K562 (cell line): ENCODE data around the gene USP14. TPM values are rescaled to one million over a fixed set of nuclear protein-coding genes. Genes with fewer than 3 reads are reported as not detected.

Experiments used
- CBX5 ChIP-seq: IDR thresholded peaks from 2 replicates; pipeline ENCODE4 v1.6.1; 2014; ENCODE audit warnings: low read depth, borderline replicate concordance
- CC2D1A ChIP-seq: fragments of 450-650 bp; IDR thresholded peaks from 2 replicates; pipeline ENCODE4 v1.6.1; 2017; ENCODE audit warnings: mild to moderate bottlenecking
- FOXJ3 ChIP-seq: sonication (generic); formaldehyde crosslinking; IDR thresholded peaks from 2 replicates; pipeline ENCODE4 v1.4.0; 2020; ENCODE audit warnings: mild to moderate bottlenecking, missing genetic modification reagents
- HNRNPL ChIP-seq: fragments of 200-400 bp; formaldehyde crosslinking; IDR thresholded peaks from 2 replicates; pipeline ENCODE4 v1.6.1; 2017; ENCODE audit warnings: low read depth, mild to moderate bottlenecking, low read length
- HNRNPUL1 ChIP-seq: fragments of 200-400 bp; formaldehyde crosslinking; IDR thresholded peaks from 2 replicates; pipeline ENCODE4 v1.6.1; 2017; ENCODE audit warnings: low read length
- NFYB ChIP-seq: IDR thresholded peaks from 2 replicates; pipeline ENCODE4 v1.6.1; 2011; ENCODE audit warnings: mild to moderate bottlenecking, moderate library complexity; ENCODE audit not compliant: insufficient read length; ENCODE audit errors: extremely low read depth
- POLR2B ChIP-seq: fragments of 450-650 bp; IDR thresholded peaks from 2 replicates; pipeline ENCODE4 v1.6.1; 2018; ENCODE audit warnings: low read depth; ENCODE audit not compliant: partially characterized antibody
- RAD51 ChIP-seq: fragments of 450-650 bp; IDR thresholded peaks from 2 replicates; pipeline ENCODE4 v1.7.1; 2016; ENCODE audit warnings: low read depth, mild to moderate bottlenecking, borderline replicate concordance
- SAP30 ChIP-seq: fragments of 200-600 bp; sonication (generic); IDR thresholded peaks from 2 replicates; pipeline ENCODE4 v1.6.1; 2012; ENCODE audit warnings: borderline replicate concordance, low read depth, mild to moderate bottlenecking, moderate library complexity, low read length, control low read depth, inconsistent platforms; ENCODE audit not compliant: insufficient read depth, poor library complexity, severe bottlenecking
- ZC3H4 ChIP-seq: sonication (generic); formaldehyde crosslinking; IDR thresholded peaks from 2 replicates; pipeline ENCODE4 v1.9.0; 2021; ENCODE audit warnings: missing genetic modification reagents, borderline replicate concordance
- ZNF24 ChIP-seq: fragments of 450-650 bp; IDR thresholded peaks from 2 replicates; pipeline ENCODE4 v1.6.1; 2016
- polyA plus RNA-seq, 8 experiments: library from polyadenylated mRNA; depleted of rRNA in 4 of 8; stranded (reverse) in 5 of 8; unstranded in 3 of 8; fragments of >200 nt; fragmentation: Nextera tagmentation in 2 of 8; fragmentation: Illumina TruSeq in 1 of 8; extraction: Ambion mirVana in 2 of 8; extraction: Trizol in 1 of 8; gene quantifications; 2 replicates each; pipeline versions ENCODE4 v1.2.1 to v1.2.3, GENCODE V29; 2011 to 2014; ENCODE audit warnings: inconsistent platforms in 1 of 8, missing spikeins in 1 of 8
- total RNA-seq, 7 experiments: library from RNA; depleted of rRNA in 6 of 7; stranded (reverse); fragments of >200 nt in 6 of 7; fragmentation: Illumina TruSeq in 2 of 7; extraction: Trizol in 2 of 7; gene quantifications; 2 replicates each; pipeline versions ENCODE4 v1.2.1 to v1.2.3, GENCODE V29; 2011 to 2021; ENCODE audit warnings: low replicate concordance in 1 of 7
- TF ChIP-seq, protein P1 (sequence below): fragments of 450-650 bp; formaldehyde crosslinking; IDR thresholded peaks from 2 replicates; pipeline ENCODE4 v1.4.0; 2020; ENCODE audit warnings: mild to moderate bottlenecking, mixed read lengths
- TF ChIP-seq, protein P2 (sequence below): sonication (generic); formaldehyde crosslinking; IDR thresholded peaks from 2 replicates; pipeline ENCODE4 v1.9.0; 2022; ENCODE audit warnings: mild to moderate bottlenecking, missing genetic modification reagents
- TF ChIP-seq, protein P3 (sequence below), 2 experiments: fragments of 450-650 bp; IDR thresholded peaks; 2 replicates each; pipeline ENCODE4 v1.6.1; 2016

The USP14 gene
- total and polyA plus RNA-seq, 9 of the 15 experiments (the other 6 are each of a cell fraction or from before 2014, with no cell fraction given), result 18.7 to 129 (median 40.3) TPM

DNA sequence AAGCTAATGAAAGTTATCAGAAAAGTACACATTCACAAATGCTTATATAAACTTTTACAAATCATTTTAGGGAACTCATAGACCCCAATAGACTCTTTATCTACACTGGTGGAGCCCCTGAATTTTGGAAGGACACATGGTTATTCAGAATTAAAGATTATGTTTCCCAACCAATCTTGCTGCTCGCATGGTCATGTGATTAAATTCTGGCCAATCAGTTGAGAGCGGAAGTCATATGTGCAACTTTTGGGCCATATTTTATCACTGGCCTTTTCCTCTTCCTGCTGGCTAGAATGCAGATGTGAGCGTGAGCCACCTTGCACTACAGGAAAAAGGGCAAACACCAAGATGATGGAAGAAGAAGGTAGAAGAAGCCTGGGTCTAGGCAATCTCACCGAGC lies 89.7 kb downstream of the USP14 start (continued):
- TF ChIP-seq HNRNPUL1 (no peak), ZC3H4 (CRISPR knock-in tag) (no peak), HNRNPL (no peak), SAP30 (no peak), CBX5 (no peak), FOXJ3 (no peak), RAD51 (peak; percentile 28; the same call in 1 of the 2 replicates), POLR2B (no peak), CC2D1A (no peak), NFYB (peak; percentile 74), ZNF24 (no peak)
- TF ChIP-seq, protein P1, sequence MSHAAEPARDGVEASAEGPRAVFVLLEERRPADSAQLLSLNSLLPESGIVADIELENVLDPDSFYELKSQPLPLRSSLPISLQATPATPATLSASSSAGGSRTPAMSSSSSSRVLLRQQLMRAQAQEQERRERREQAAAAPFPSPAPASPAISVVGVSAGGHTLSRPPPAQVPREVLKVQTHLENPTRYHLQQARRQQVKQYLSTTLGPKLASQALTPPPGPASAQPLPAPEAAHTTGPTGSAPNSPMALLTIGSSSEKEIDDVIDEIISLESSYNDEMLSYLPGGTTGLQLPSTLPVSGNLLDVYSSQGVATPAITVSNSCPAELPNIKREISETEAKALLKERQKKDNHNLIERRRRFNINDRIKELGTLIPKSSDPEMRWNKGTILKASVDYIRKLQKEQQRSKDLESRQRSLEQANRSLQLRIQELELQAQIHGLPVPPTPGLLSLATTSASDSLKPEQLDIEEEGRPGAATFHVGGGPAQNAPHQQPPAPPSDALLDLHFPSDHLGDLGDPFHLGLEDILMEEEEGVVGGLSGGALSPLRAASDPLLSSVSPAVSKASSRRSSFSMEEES, result peak; percentile 82
- TF ChIP-seq, protein P2, sequence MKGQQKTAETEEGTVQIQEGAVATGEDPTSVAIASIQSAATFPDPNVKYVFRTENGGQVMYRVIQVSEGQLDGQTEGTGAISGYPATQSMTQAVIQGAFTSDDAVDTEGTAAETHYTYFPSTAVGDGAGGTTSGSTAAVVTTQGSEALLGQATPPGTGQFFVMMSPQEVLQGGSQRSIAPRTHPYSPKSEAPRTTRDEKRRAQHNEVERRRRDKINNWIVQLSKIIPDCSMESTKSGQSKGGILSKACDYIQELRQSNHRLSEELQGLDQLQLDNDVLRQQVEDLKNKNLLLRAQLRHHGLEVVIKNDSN (CRISPR knock-in tag), result peak; percentile 21; the same call in 1 of the 2 replicates
- TF ChIP-seq, protein P3, sequence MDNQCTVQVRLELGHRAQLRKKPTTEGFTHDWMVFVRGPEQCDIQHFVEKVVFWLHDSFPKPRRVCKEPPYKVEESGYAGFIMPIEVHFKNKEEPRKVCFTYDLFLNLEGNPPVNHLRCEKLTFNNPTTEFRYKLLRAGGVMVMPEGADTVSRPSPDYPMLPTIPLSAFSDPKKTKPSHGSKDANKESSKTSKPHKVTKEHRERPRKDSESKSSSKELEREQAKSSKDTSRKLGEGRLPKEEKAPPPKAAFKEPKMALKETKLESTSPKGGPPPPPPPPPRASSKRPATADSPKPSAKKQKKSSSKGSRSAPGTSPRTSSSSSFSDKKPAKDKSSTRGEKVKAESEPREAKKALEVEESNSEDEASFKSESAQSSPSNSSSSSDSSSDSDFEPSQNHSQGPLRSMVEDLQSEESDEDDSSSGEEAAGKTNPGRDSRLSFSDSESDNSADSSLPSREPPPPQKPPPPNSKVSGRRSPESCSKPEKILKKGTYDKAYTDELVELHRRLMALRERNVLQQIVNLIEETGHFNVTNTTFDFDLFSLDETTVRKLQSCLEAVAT (IDR thresholded peaks at IDR 0.05), result no peak
- TF ChIP-seq, all 486 proteins: peak for 5
